Transverse colon (tissue), 3 donors: ENCODE data around the gene ARHGAP10.

Experiments used
- EP300 ChIP-seq: sonication (generic); formaldehyde crosslinking; IDR thresholded peaks from one replicate; pipeline ENCODE4 v1.6.1; 2017; ENCODE audit warnings: antibody characterized with exemption, low read depth
- POLR2A ChIP-seq: fragments of 450-650 bp; IDR thresholded peaks from one replicate; pipeline ENCODE4 v1.6.1; 2016; ENCODE audit warnings: antibody characterized with exemption, mild to moderate bottlenecking, moderate library complexity
- TF ChIP-seq, protein P1 (sequence below), 5 experiments: fragments of 200-600 bp in 3 of 5; fragments of 450-650 bp in 2 of 5; sonication (generic) in 3 of 5; IDR thresholded peaks; 1 replicate in 2 of 5; 2 replicates in 3 of 5; pipeline ENCODE4 v1.5.1; 2016 to 2017; ENCODE audit warnings: antibody characterized with exemption in 5 of 5, inconsistent platforms in 3 of 5, mild to moderate bottlenecking in 2 of 5, moderate library complexity in 1 of 5

DNA sequence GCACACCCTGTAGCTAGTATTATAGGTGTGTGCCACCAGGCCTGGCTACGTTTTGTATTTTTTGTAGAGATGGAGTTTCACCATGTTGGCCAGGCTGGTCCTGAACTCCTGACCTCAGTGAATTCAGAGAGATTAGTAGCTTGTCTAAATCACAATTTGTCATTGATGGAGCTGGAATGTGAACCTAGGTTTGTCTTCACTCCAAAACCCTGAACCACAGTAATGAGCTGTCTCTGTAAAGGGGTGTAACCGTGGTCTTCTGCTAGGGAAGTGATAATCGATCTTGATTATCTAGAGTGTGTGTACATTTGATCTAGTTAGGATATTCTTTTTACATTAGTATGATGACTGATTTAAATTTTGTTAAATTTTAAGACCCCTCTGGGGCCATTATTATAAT lies 8.3 kb downstream of the ARHGAP10 start:
- TF ChIP-seq POLR2A, result no peak
- TF ChIP-seq, protein P1, sequence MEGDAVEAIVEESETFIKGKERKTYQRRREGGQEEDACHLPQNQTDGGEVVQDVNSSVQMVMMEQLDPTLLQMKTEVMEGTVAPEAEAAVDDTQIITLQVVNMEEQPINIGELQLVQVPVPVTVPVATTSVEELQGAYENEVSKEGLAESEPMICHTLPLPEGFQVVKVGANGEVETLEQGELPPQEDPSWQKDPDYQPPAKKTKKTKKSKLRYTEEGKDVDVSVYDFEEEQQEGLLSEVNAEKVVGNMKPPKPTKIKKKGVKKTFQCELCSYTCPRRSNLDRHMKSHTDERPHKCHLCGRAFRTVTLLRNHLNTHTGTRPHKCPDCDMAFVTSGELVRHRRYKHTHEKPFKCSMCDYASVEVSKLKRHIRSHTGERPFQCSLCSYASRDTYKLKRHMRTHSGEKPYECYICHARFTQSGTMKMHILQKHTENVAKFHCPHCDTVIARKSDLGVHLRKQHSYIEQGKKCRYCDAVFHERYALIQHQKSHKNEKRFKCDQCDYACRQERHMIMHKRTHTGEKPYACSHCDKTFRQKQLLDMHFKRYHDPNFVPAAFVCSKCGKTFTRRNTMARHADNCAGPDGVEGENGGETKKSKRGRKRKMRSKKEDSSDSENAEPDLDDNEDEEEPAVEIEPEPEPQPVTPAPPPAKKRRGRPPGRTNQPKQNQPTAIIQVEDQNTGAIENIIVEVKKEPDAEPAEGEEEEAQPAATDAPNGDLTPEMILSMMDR (IDR thresholded peaks at IDR 0.05), result no peak
- TF ChIP-seq EP300, result no peak
